Transverse colon (tissue), 3 donors: Measurements from ENCODE around the gene PLEKHG4.

Experiments
- CTCF ChIP-seq, 5 experiments: fragments of 200-600 bp in 3 of 5; fragments of 450-650 bp in 2 of 5; sonication (generic) in 3 of 5; IDR thresholded peaks; 1 replicate in 2 of 5; 2 replicates in 3 of 5; pipeline ENCODE4 v1.5.1; 2016 to 2017; ENCODE audit warnings: antibody characterized with exemption in 5 of 5, inconsistent platforms in 3 of 5, mild to moderate bottlenecking in 2 of 5, moderate library complexity in 1 of 5
- POLR2A ChIP-seq: fragments of 450-650 bp; IDR thresholded peaks from one replicate; pipeline ENCODE4 v1.6.1; 2016; ENCODE audit warnings: antibody characterized with exemption, mild to moderate bottlenecking, moderate library complexity

GRCh38 chr16:67294938-67295361, 15.6 kb downstream of the PLEKHG4 start:
- TF ChIP-seq CTCF (IDR thresholded peaks at IDR 0.05) (no peak), POLR2A (no peak)
